Measurements from ENCODE around the gene TNFRSF18. TPM values are rescaled to one million over a fixed set of nuclear protein-coding genes. Genes with fewer than 3 reads are reported as not detected.

Gene TNFRSF18
- total and polyA plus RNA-seq, 2 donors (not counting 3 experiments of a cell fraction or from before 2014, with no cell fraction given) = not detected

- intact Hi-C loops (cut with micrococcal nuclease) = no loop called here
- TF ChIP-seq CTCF (IDR thresholded peaks at IDR 0.05; ENCODE audit: extremely low read depth in 1 of 2, insufficient read depth in 1 of 2, low read depth in 1 of 2, low read length in 2 of 2) (no peak), MAX (IDR thresholded peaks at IDR 0.05; ENCODE audit: insufficient read depth, insufficient read length) (no peak), FOS (IDR thresholded peaks at IDR 0.05; ENCODE audit: borderline replicate concordance, insufficient read depth, low read length) (no peak), POLR2A (IDR thresholded peaks at IDR 0.05; ENCODE audit: low read depth, low read length) (no peak), JUN (IDR thresholded peaks at IDR 0.05; ENCODE audit: borderline replicate concordance, insufficient read depth, insufficient read length, low read depth) (no peak), POLR2AphosphoS5 (IDR thresholded peaks at IDR 0.05; ENCODE audit: insufficient read depth, low read depth, low read length) (no peak)
- FAIRE-seq = no peak
These were observed 29.9 kb upstream of the TNFRSF18 start for GRCh38 chr1:1236176-1236763.

More at GRCh38 chr1:1236176-1236763, 29.9 kb upstream of the TNFRSF18 start:
- Histone ChIP-seq H3K9me3 (replicated peaks; ENCODE audit: control insufficient read depth, insufficient read depth, low read length) (no peaks in the 10 kb centered on the region), H3K9me1 (replicated peaks; ENCODE audit: control insufficient read depth, extremely low read depth, insufficient read depth, low read length) (no peaks in the 10 kb centered on the region), H2AFZ (ENCODE audit: low read depth, low read length) (no peak overlapping the region), H3K4me2 (ENCODE audit: insufficient read depth, low read length) (no peak overlapping the region), H3K79me2 (ENCODE audit: control insufficient read depth, insufficient read depth, low read length) (peaks cover 20% of the 10 kb centered on the region), H3K36me3 (ENCODE audit: control insufficient read depth in 2 of 2, extremely low read depth in 1 of 2, insufficient read depth in 2 of 2, low read length in 2 of 2) (no peaks in the 10 kb centered on the region), H4K20me1 (replicated peaks; ENCODE audit: control insufficient read depth, extremely low read depth, insufficient read depth, low read length) (no peaks in the 10 kb centered on the region), H3K9ac (replicated peaks; ENCODE audit: extremely low read depth, insufficient read depth, low read length) (no peak overlapping the region), H3K27me3 (ENCODE audit: control insufficient read depth in 2 of 2, insufficient read depth in 2 of 2, low read length in 2 of 2) (no peaks in the 10 kb centered on the region), H3K27ac (ENCODE audit: insufficient read depth, low read depth, low read length) (no peak overlapping the region), H3K4me3 (replicated peaks in 1 of 3; ENCODE audit: insufficient read depth in 1 of 3, low read depth in 1 of 3, low read length in 3 of 3) (no peak overlapping the region), H3K4me1 (ENCODE audit: control insufficient read depth, extremely low read depth, insufficient read depth, low read length) (no peaks in the 10 kb centered on the region)
- no peak for DNase-seq (ENCODE audit: low read depth, low spot score)
- dilution Hi-C loops (cut with MboI; ENCODE audit: extremely low pct_ligation_motif_present, low sequenced_read_pairs) = no loop called here
- ChIA-PET CTCF (no interaction called here), POLR2A (no interaction called here)
- BruUV-seq (replicated peaks) = no TSS peak

Measured in endothelial cell of umbilical vein (primary cell).